ENCODE results near the gene CDH2. TPM values are rescaled to one million over a fixed set of nuclear protein-coding genes. Genes with fewer than 3 reads are reported as not detected.
A peak's percentile ranks its signal among the peaks of the same experiment; 100 is the strongest.

The CDH2 gene
- total RNA-seq, 1 donor from 2014 or later, result 6.5 TPM

- no peak for DNase-seq
These were observed 8.2 kb downstream of the CDH2 start for GRCh38 chr18:28168725-28169124.

- DNase-seq, result no peak
These were observed 9.0 kb downstream of the CDH2 start for GRCh38 chr18:28167835-28168349.

GRCh38 chr18:28164771-28165483, 12.0 kb downstream of the CDH2 start:
- no peak for DNase-seq

- no peak for DNase-seq
These were observed 13.6 kb downstream of the CDH2 start for GRCh38 chr18:28163201-28163775.

- DNase-seq, result no peak
These were observed 15.0 kb downstream of the CDH2 start for GRCh38 chr18:28161608-28162599.

- DNase-seq, result no peak
These were observed 17.9 kb downstream of the CDH2 start for GRCh38 chr18:28159055-28159454.

- DNase-seq, result peak; percentile 29
These were observed 18.8 kb downstream of the CDH2 start for GRCh38 chr18:28158083-28158581.

- DNase-seq, result no peak
These were observed 23.4 kb downstream of the CDH2 start for GRCh38 chr18:28153485-28154065.

GRCh38 chr18:28152754-28153153, 24.2 kb downstream of the CDH2 start:
- no peak for DNase-seq

- no peak for DNase-seq
These were observed 24.6 kb downstream of the CDH2 start for GRCh38 chr18:28152354-28152753.

- no peak for DNase-seq
These were observed 25.5 kb downstream of the CDH2 start for GRCh38 chr18:28151434-28151833.

- no peak for DNase-seq
These were observed 26.0 kb downstream of the CDH2 start for GRCh38 chr18:28150925-28151324.

GRCh38 chr18:28149810-28150420, 27.0 kb downstream of the CDH2 start:
- no peak for DNase-seq

- DNase-seq, result peak; percentile 13
These were observed 29.2 kb downstream of the CDH2 start for GRCh38 chr18:28147674-28148171.

GRCh38 chr18:28143725-28144124, 33.2 kb downstream of the CDH2 start:
- DNase-seq, result no peak

GRCh38 chr18:28138816-28139215, 38.1 kb downstream of the CDH2 start:
- DNase-seq, result no peak

GRCh38 chr18:28136071-28136470, 40.9 kb downstream of the CDH2 start:
- no peak for DNase-seq

GRCh38 chr18:28134774-28135173, 42.2 kb downstream of the CDH2 start:
- no peak for DNase-seq

GRCh38 chr18:28132084-28132483, 44.8 kb downstream of the CDH2 start:
- DNase-seq, result no peak

- no peak for DNase-seq
These were observed 48.3 kb downstream of the CDH2 start for GRCh38 chr18:28128659-28128980.
